Mesendoderm (in vitro differentiated cells): ENCODE measurements around the gene DNAH7.
"Not testable (repeated sequence)": the region's sequence is repeated elsewhere in the genome, so short reads cannot be mapped to it uniquely, and the experiment has no call there.

Experiments
- DNase-seq: peaks from one replicate; pipeline ENCODE4 v3.0.0; 2013
- H2AK5ac ChIP-seq: 2 replicates; pipeline ENCODE4 v1.6.1; 2013; ENCODE audit warnings: low read length, inconsistent platforms
- H2BK120ac ChIP-seq: 2 replicates; pipeline ENCODE4 v1.6.1; 2013; ENCODE audit warnings: low read depth, mild to moderate bottlenecking, low read length, moderate library complexity, mixed read lengths
- H2BK15ac ChIP-seq: replicated peaks from 2 replicates; pipeline ENCODE4 v1.6.1; 2013; ENCODE audit warnings: low read depth, mild to moderate bottlenecking, moderate library complexity
- H2BK5ac ChIP-seq: 2 replicates; pipeline ENCODE4 v1.6.1; 2013; ENCODE audit warnings: low read length, inconsistent platforms
- H3K18ac ChIP-seq: 2 replicates; pipeline ENCODE4 v1.6.1; 2013; ENCODE audit warnings: mild to moderate bottlenecking, low read length, mixed read lengths
- H3K23ac ChIP-seq: one replicate; pipeline ENCODE4 v1.6.1; 2013; ENCODE audit warnings: low read length
- H3K27ac ChIP-seq: 2 replicates; pipeline ENCODE4 v1.5.1; 2013; ENCODE audit warnings: low read depth, mild to moderate bottlenecking, inconsistent platforms, low read length, moderate library complexity
- H3K27me3 ChIP-seq: 2 replicates; pipeline ENCODE4 v1.6.1; 2013; ENCODE audit warnings: low read length, control low read depth, mild to moderate bottlenecking, inconsistent platforms; ENCODE audit not compliant: insufficient read depth, poor library complexity
- H3K36me3 ChIP-seq: 2 replicates; pipeline ENCODE4 v1.6.1; 2013; ENCODE audit warnings: low read length, inconsistent platforms; ENCODE audit not compliant: control insufficient read depth, insufficient read depth
- H3K4ac ChIP-seq: one replicate; pipeline ENCODE4 v1.6.1; 2013; ENCODE audit warnings: low read depth, mild to moderate bottlenecking, low read length, moderate library complexity
- H3K4me1 ChIP-seq: 2 replicates; pipeline ENCODE4 v1.6.1; 2013; ENCODE audit warnings: low read depth, low read length, inconsistent platforms; ENCODE audit not compliant: control insufficient read depth
- H3K4me2 ChIP-seq: 2 replicates; pipeline ENCODE4 v1.6.1; 2013; ENCODE audit warnings: low read length
- H3K4me3 ChIP-seq: 2 replicates; pipeline ENCODE4 v1.5.1; 2013; ENCODE audit warnings: mild to moderate bottlenecking, low read length
- H3K56ac ChIP-seq: one replicate; pipeline ENCODE4 v1.6.1; 2013; ENCODE audit warnings: low read length
- H3K79me1 ChIP-seq: 2 replicates; pipeline ENCODE4 v1.6.1; 2013; ENCODE audit warnings: low read length, inconsistent platforms
- H3K79me2 ChIP-seq: 2 replicates; pipeline ENCODE4 v1.6.1; 2013; ENCODE audit warnings: mild to moderate bottlenecking, low read length; ENCODE audit not compliant: control insufficient read depth, insufficient read depth
- H3K9ac ChIP-seq: 2 replicates; pipeline ENCODE4 v1.6.1; 2013; ENCODE audit warnings: low read length, inconsistent platforms
- H4K5ac ChIP-seq: one replicate; pipeline ENCODE4 v1.6.1; 2013; ENCODE audit warnings: low read length
- H4K8ac ChIP-seq: one replicate; pipeline ENCODE4 v1.6.1; 2013; ENCODE audit warnings: low read depth, mild to moderate bottlenecking, control low read depth, low read length, moderate library complexity
- WGBS: extraction: QIAGEN DNeasy Blood & Tissue Kit; methylation state at CpG from one replicate; pipeline ENCODE4 v1.1.7; 2013; ENCODE audit warnings: low lambda C conversion rate, missing lambda C conversion rate; ENCODE audit not compliant: insufficient coverage; ENCODE audit errors: extremely low coverage; 5-methylcytosine and 5-hydroxymethylcytosine counted together

DNAH7 gene

GRCh38 chr2:195696012-195696411, 372.6 kb downstream of the DNAH7 start:
- Histone ChIP-seq H3K9ac (no peak overlapping the region), H3K27ac (no peak overlapping the region), H3K4me3 (no peak overlapping the region), H4K5ac (no peak overlapping the region), H3K23ac (no peak overlapping the region), H3K18ac (no peak overlapping the region), H3K79me2 (peaks cover 4% of the 10 kb centered on the region), H4K8ac (no peak overlapping the region), H3K56ac (no peak overlapping the region), H3K79me1 (peaks cover 3% of the 10 kb centered on the region), H3K4me1 (peaks cover 3% of the 10 kb centered on the region), H3K36me3 (no peaks in the 10 kb centered on the region), H2BK5ac (no peak overlapping the region), H3K4me2 (no peak overlapping the region), H2BK15ac (no peak overlapping the region), H3K27me3 (no peaks in the 10 kb centered on the region), H3K4ac (no peak overlapping the region), H2BK120ac (no peak overlapping the region), H2AK5ac (no peak overlapping the region)
- no CpG with 5 or more reads among the region's 1 CpG for WGBS
- no peak for DNase-seq

- no CpG with 5 or more reads among the region's 8 CpGs for WGBS
- Histone ChIP-seq H2AK5ac (no peak overlapping the region), H2BK120ac (no peak overlapping the region), H3K27ac (peak overlapping the region; percentile 60), H4K8ac (no peak overlapping the region), H2BK15ac (no peak overlapping the region), H2BK5ac (no peak overlapping the region), H3K56ac (peak overlapping the region; percentile 22), H3K23ac (no peak overlapping the region), H3K4me3 (no peak overlapping the region), H3K18ac (no peak overlapping the region), H3K36me3 (no peaks in the 10 kb centered on the region), H3K4ac (no peak overlapping the region), H3K27me3 (no peaks in the 10 kb centered on the region), H3K9ac (no peak overlapping the region), H3K79me1 (peaks cover 3% of the 10 kb centered on the region), H4K5ac (no peak overlapping the region), H3K4me2 (no peak overlapping the region), H3K79me2 (peaks cover 4% of the 10 kb centered on the region), H3K4me1 (peaks cover 3% of the 10 kb centered on the region)
- DNase-seq: peak; percentile 84
Measured at GRCh38 chr2:195695002-195695631, 373.5 kb downstream of the DNAH7 start.

GRCh38 chr2:195694553-195694952, 374.1 kb downstream of the DNAH7 start:
- no CpG with 5 or more reads among the region's 7 CpGs for WGBS
- H3K36me3 ChIP-seq: no peaks in the 10 kb centered on the region
- H3K79me1 ChIP-seq: peaks cover 3% of the 10 kb centered on the region
- H2AK5ac ChIP-seq: no peak overlapping the region
- no peak overlapping the region for H2BK15ac ChIP-seq
- no peak overlapping the region for H3K56ac ChIP-seq
- H2BK120ac ChIP-seq: no peak overlapping the region
- H3K4ac ChIP-seq: no peak overlapping the region
- H3K79me2 ChIP-seq: peaks cover 4% of the 10 kb centered on the region
- H3K27ac ChIP-seq: no peak overlapping the region
- no peak overlapping the region for H3K9ac ChIP-seq
- H3K27me3 ChIP-seq: no peaks in the 10 kb centered on the region
- no peak overlapping the region for H3K4me2 ChIP-seq
- H2BK5ac ChIP-seq: no peak overlapping the region
- H4K5ac ChIP-seq: no peak overlapping the region
- H3K4me1 ChIP-seq: peaks cover 3% of the 10 kb centered on the region
- no peak for DNase-seq
- no peak overlapping the region for H3K23ac ChIP-seq
- H3K18ac ChIP-seq: no peak overlapping the region
- no peak overlapping the region for H4K8ac ChIP-seq
- no peak overlapping the region for H3K4me3 ChIP-seq

GRCh38 chr2:195692531-195692930, 376.1 kb downstream of the DNAH7 start:
- not testable (repeated sequence) for H2AK5ac ChIP-seq, H4K5ac ChIP-seq, H2BK5ac ChIP-seq, H3K9ac ChIP-seq, H3K79me1 ChIP-seq, H3K36me3 ChIP-seq, H3K23ac ChIP-seq, H3K4me1 ChIP-seq, H3K27ac ChIP-seq, H4K8ac ChIP-seq, DNase-seq, H3K4me3 ChIP-seq, H3K4me2 ChIP-seq, H3K56ac ChIP-seq, H3K18ac ChIP-seq, H3K79me2 ChIP-seq, H2BK15ac ChIP-seq, H3K27me3 ChIP-seq, H3K4ac ChIP-seq, H2BK120ac ChIP-seq
- WGBS: no CpG with 5 or more reads among the region's 3 CpGs
